Osteocyte (in vitro differentiated cells): ENCODE data around the gene PPP1R13B. TPM values are rescaled to one million over a fixed set of nuclear protein-coding genes. Genes with fewer than 3 reads are reported as not detected.

Experiments
- DNase-seq: peaks from one replicate; pipeline ENCODE4 v3.0.0; 2021; ENCODE audit warnings: mixed read lengths; ENCODE audit not compliant: unreplicated experiment; ENCODE audit errors: extremely low spot score
- H3K27ac Mint-ChIP-seq: one replicate; pipeline ENCODE4 v1.8.0; 2021; ENCODE audit warnings: mild to moderate bottlenecking, mixed read lengths; ENCODE audit not compliant: unreplicated experiment
- H3K27me3 Mint-ChIP-seq: one replicate; pipeline ENCODE4 v1.8.0; 2021; ENCODE audit warnings: mixed read lengths; ENCODE audit not compliant: unreplicated experiment
- H3K36me3 Mint-ChIP-seq: one replicate; pipeline ENCODE4 v1.8.0; 2021; ENCODE audit warnings: mixed read lengths; ENCODE audit not compliant: unreplicated experiment
- H3K4me1 Mint-ChIP-seq: one replicate; pipeline ENCODE4 v1.8.0; 2021; ENCODE audit warnings: mixed read lengths; ENCODE audit not compliant: unreplicated experiment
- H3K4me3 Mint-ChIP-seq: one replicate; pipeline ENCODE4 v1.8.0; 2021; ENCODE audit warnings: mild to moderate bottlenecking, moderate library complexity, mixed read lengths; ENCODE audit not compliant: unreplicated experiment
- H3K9me3 Mint-ChIP-seq: one replicate; pipeline ENCODE4 v1.8.0; 2021; ENCODE audit warnings: mixed read lengths; ENCODE audit not compliant: unreplicated experiment
- CTCF ChIP-seq: fragments of 200-600 bp; sonication (generic); IDR thresholded peaks from 2 replicates; pipeline ENCODE4 v1.5.0; 2021; ENCODE audit warnings: antibody characterized with exemption, mild to moderate bottlenecking, moderate library complexity
- total RNA-seq: library from RNA; stranded (reverse); gene quantifications from 2 replicates; pipeline ENCODE4 v1.2.1, GENCODE V29; 2021

PPP1R13B gene
- total RNA-seq, 1 donor from 2014 or later, result 7.9 TPM

GRCh38 chr14:103836976-103837725 is 10.2 kb downstream of the PPP1R13B start:
- no peak for DNase-seq
- Mint-ChIP-seq H3K9me3 (no peaks in the 10 kb centered on the region), H3K27ac (no peak overlapping the region), H3K27me3 (peaks cover 2% of the 10 kb centered on the region), H3K4me1 (no peaks in the 10 kb centered on the region), H3K36me3 (no peaks in the 10 kb centered on the region), H3K4me3 (no peak overlapping the region)
- no peak for TF ChIP-seq CTCF

- no peak for TF ChIP-seq CTCF
- Mint-ChIP-seq H3K4me3 (no peak overlapping the region), H3K4me1 (no peaks in the 10 kb centered on the region), H3K36me3 (no peaks in the 10 kb centered on the region), H3K9me3 (no peaks in the 10 kb centered on the region), H3K27ac (no peak overlapping the region), H3K27me3 (peaks cover 2% of the 10 kb centered on the region)
- DNase-seq, result no peak
Measured at GRCh38 chr14:103834956-103835355, 12.4 kb downstream of the PPP1R13B start.

GRCh38 chr14:103833711-103834110 is 13.7 kb downstream of the PPP1R13B start:
- Mint-ChIP-seq H3K4me1 (no peaks in the 10 kb centered on the region), H3K4me3 (no peak overlapping the region), H3K36me3 (no peaks in the 10 kb centered on the region), H3K27ac (no peak overlapping the region), H3K27me3 (no peaks in the 10 kb centered on the region), H3K9me3 (no peaks in the 10 kb centered on the region)
- no peak for TF ChIP-seq CTCF
- DNase-seq, result no peak

- H3K9me3 Mint-ChIP-seq, result no peaks in the 10 kb centered on the region
- H3K4me3 Mint-ChIP-seq, result no peak overlapping the region
- no peak for TF ChIP-seq CTCF
- no peak for DNase-seq
- H3K36me3 Mint-ChIP-seq, result no peaks in the 10 kb centered on the region
- no peaks in the 10 kb centered on the region for H3K4me1 Mint-ChIP-seq
- no peaks in the 10 kb centered on the region for H3K27me3 Mint-ChIP-seq
- no peak overlapping the region for H3K27ac Mint-ChIP-seq
Measured at GRCh38 chr14:103832046-103832445, 15.3 kb downstream of the PPP1R13B start.

GRCh38 chr14:103830511-103831270 is 16.7 kb downstream of the PPP1R13B start:
- Mint-ChIP-seq H3K4me1 (no peaks in the 10 kb centered on the region), H3K9me3 (no peaks in the 10 kb centered on the region), H3K36me3 (no peaks in the 10 kb centered on the region), H3K4me3 (no peak overlapping the region), H3K27ac (no peak overlapping the region), H3K27me3 (no peaks in the 10 kb centered on the region)
- DNase-seq, result no peak
- no peak for TF ChIP-seq CTCF
